PFSK-1 (cell line): ENCODE data around the gene CASP12.

ENCODE experiments used
- FOXP2 ChIP-seq: optimal IDR thresholded peaks from 2 replicates; pipeline ENCODE3; 2011; ENCODE audit warnings: borderline replicate concordance, control low read depth, inconsistent platforms; ENCODE audit not compliant: insufficient read depth; ENCODE audit errors: extremely low read length, extremely low read depth
- POLR2AphosphoS5 ChIP-seq: IDR thresholded peaks from 2 replicates; pipeline ENCODE4 v1.6.1; 2012; ENCODE audit warnings: low read depth, mild to moderate bottlenecking, control low read depth, low read length, moderate library complexity
- REST ChIP-seq, 2 experiments: IDR thresholded peaks; 2 replicates each; pipeline versions ENCODE4 v1.6.1 to v1.8.0; 2011 to 2012; ENCODE audit warnings: low read depth in 2 of 2, low read length in 2 of 2, control low read depth in 1 of 2, inconsistent platforms in 1 of 2, mild to moderate bottlenecking in 1 of 2, moderate library complexity in 1 of 2; ENCODE audit not compliant: insufficient read depth in 1 of 2
- SIN3A ChIP-seq: IDR thresholded peaks from 2 replicates; pipeline ENCODE4 v1.6.1; 2012; ENCODE audit warnings: mild to moderate bottlenecking, low read length, moderate library complexity, borderline replicate concordance; ENCODE audit not compliant: insufficient read depth
- TAF1 ChIP-seq: IDR thresholded peaks from 2 replicates; pipeline ENCODE4 v1.6.1; 2012; ENCODE audit warnings: low read length, control low read depth, borderline replicate concordance; ENCODE audit not compliant: insufficient read depth

Gene CASP12

GRCh38 chr11:104841973-104842525 is 56.2 kb downstream of the CASP12 start:
- TF ChIP-seq POLR2AphosphoS5 (no peak), FOXP2 (no peak), SIN3A (no peak), REST (IDR thresholded peaks at IDR 0.05; ENCODE audit: insufficient read depth in 1 of 2, low read depth in 2 of 2, low read length in 2 of 2) (no peak), TAF1 (no peak)

GRCh38 chr11:104841185-104841584 is 57.1 kb downstream of the CASP12 start:
- TF ChIP-seq FOXP2: no peak
- TF ChIP-seq POLR2AphosphoS5: no peak
- no peak for TF ChIP-seq REST (IDR thresholded peaks at IDR 0.05; ENCODE audit: insufficient read depth in 1 of 2, low read depth in 2 of 2, low read length in 2 of 2)
- TF ChIP-seq SIN3A: no peak
- no peak for TF ChIP-seq TAF1

- TF ChIP-seq REST (IDR thresholded peaks at IDR 0.05; ENCODE audit: insufficient read depth in 1 of 2, low read depth in 2 of 2, low read length in 2 of 2): no peak
- TF ChIP-seq TAF1: no peak
- no peak for TF ChIP-seq SIN3A
- TF ChIP-seq POLR2AphosphoS5: no peak
These were observed 60.2 kb downstream of the CASP12 start for GRCh38 chr11:104837969-104838639.

GRCh38 chr11:104836691-104837090 is 61.6 kb downstream of the CASP12 start:
- TF ChIP-seq SIN3A (no peak), TAF1 (no peak), REST (IDR thresholded peaks at IDR 0.05; ENCODE audit: insufficient read depth in 1 of 2, low read depth in 2 of 2, low read length in 2 of 2) (no peak), POLR2AphosphoS5 (no peak), FOXP2 (no peak)
